Naive B cell (primary cell): ENCODE data around the gene ARHGAP19. TPM values are rescaled to one million over a fixed set of nuclear protein-coding genes. Genes with fewer than 3 reads are reported as not detected.
A peak's percentile ranks its signal among the peaks of the same experiment; 100 is the strongest.
"Not testable (repeated sequence)": the region's sequence is repeated elsewhere in the genome, so short reads cannot be mapped to it uniquely, and the experiment has no call there.

ENCODE experiments used
- ATAC-seq, 2 donors: fragments of 150-1000 bp; cut with Tn5 transposase; 2 replicates each; pipeline ENCODE4 v1.10.0; 2021; ENCODE audit warnings: low read depth in 2 of 2, mild to moderate bottlenecking in 2 of 2, moderate library complexity in 2 of 2
- DNase-seq: peaks from one replicate; pipeline ENCODE4 v3.0.0; 2022
- H3K27ac Mint-ChIP-seq, 6 donors: one replicate each; pipeline ENCODE4 v1.8.0; 2020 to 2022; ENCODE audit warnings: mild to moderate bottlenecking in 6 of 6, mixed read lengths in 6 of 6, moderate library complexity in 5 of 6, inconsistent platforms in 2 of 6
- H3K27me3 Mint-ChIP-seq, 3 donors: one replicate each; pipeline ENCODE4 v1.8.0; 2021 to 2022; ENCODE audit warnings: mixed read lengths in 3 of 3, mild to moderate bottlenecking in 1 of 3
- H3K36me3 Mint-ChIP-seq, 2 donors: one replicate each; pipeline ENCODE4 v1.8.0; 2020 to 2022; ENCODE audit warnings: mixed read lengths in 2 of 2, inconsistent platforms in 1 of 2, mild to moderate bottlenecking in 1 of 2
- H3K4me1 Mint-ChIP-seq, 3 donors: one replicate each; pipeline ENCODE4 v1.8.0; 2020 to 2022; ENCODE audit warnings: mixed read lengths in 3 of 3, inconsistent platforms in 1 of 3, mild to moderate bottlenecking in 1 of 3, moderate library complexity in 1 of 3
- H3K4me3 Mint-ChIP-seq, 8 donors: one replicate each; pipeline ENCODE4 v1.8.0; 2020 to 2022; ENCODE audit warnings: mild to moderate bottlenecking in 8 of 8, mixed read lengths in 8 of 8, moderate library complexity in 8 of 8, inconsistent platforms in 2 of 8
- H3K9me3 Mint-ChIP-seq, 7 donors: one replicate each; pipeline ENCODE4 v1.8.0; 2020 to 2022; ENCODE audit warnings: mixed read lengths in 7 of 7, mild to moderate bottlenecking in 5 of 7, inconsistent platforms in 2 of 7, moderate library complexity in 1 of 7
- polyA plus RNA-seq, 6 donors: library from polyadenylated mRNA; unstranded; fragments of 300-500 nt; fragmentation: Illumina TruSeq; gene quantifications; one replicate each; pipeline ENCODE4 v1.2.3, GENCODE V29; 2021; ENCODE audit warnings: low read depth in 6 of 6

The ARHGAP19 gene
- polyA plus RNA-seq, 6 donors from 2014 or later = 6.2 to 19.3 (median 9.4) TPM

- DNase-seq (no peak), ATAC-seq (no peak)
- H3K36me3 Mint-ChIP-seq = no peaks in the 10 kb centered on the region
- no peak overlapping the region for H3K4me3 Mint-ChIP-seq
- peak overlapping the region in 2 of 6 donors; percentile 11 to 46 for H3K27ac Mint-ChIP-seq
- H3K9me3 Mint-ChIP-seq = no peaks in the 10 kb centered on the region
- no peaks in the 10 kb centered on the region for H3K27me3 Mint-ChIP-seq
- H3K4me1 Mint-ChIP-seq = peaks cover 5 to 11% (median 6%) of the 10 kb centered on the region in 3 donors
Observed at GRCh38 chr10:97314671-97315070, 22.2 kb upstream of the ARHGAP19 start.

DNA sequence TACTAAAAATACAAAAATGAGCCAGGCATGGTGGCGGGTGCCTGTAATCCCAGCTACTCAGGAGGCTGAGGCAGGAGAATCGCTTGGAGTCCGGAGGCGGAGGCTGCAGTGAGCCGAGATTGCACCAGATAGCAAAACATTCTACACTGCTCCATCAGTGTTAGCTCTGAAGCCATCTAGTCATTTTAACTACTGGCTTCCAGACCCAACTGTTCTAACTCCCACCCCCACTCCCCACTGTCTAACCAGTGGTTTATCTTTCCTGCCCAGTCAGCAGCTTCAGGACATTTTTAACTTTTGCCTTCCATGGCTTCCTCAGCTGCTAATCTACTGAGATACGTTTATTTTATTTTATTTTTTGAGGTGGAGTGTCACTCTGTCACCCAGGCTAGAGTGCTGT lies 20.5 kb upstream of the ARHGAP19 start:
- Mint-ChIP-seq H3K27ac (no peak overlapping the region), H3K27me3 (no peaks in the 10 kb centered on the region), H3K4me1 (peaks cover 0 to 3% (median 0%) of the 10 kb centered on the region in 3 donors), H3K4me3 (no peak overlapping the region), H3K36me3 (no peaks in the 10 kb centered on the region), H3K9me3 (no peaks in the 10 kb centered on the region)
- DNase-seq (no peak), ATAC-seq (no peak)

DNA sequence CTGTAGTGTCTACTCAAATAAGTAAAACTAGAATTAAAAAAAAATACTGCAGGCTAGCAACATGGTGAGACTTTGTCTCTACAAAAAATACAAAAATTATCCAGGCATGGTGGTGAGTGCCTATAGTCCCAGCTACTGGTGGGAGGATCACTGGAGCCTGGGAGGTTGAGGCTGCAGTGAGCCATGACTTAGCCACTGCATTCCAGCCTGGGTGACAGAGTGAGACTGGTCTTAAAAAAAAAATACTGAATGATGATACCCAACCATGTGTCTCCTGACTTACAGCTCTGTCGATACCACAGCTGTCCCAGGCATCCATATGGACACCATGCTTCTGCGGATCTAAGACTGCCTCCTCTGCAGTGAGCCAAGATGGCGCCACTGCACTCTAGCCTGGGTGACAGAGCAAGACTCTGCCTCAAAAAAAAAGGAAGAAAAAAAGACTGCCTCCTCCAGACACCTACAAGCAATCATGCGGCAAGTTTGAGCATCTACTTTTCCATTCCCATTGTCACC lies 18.7 kb upstream of the ARHGAP19 start:
- Mint-ChIP-seq H3K27ac (no peak overlapping the region), H3K9me3 (no peaks in the 10 kb centered on the region), H3K27me3 (no peaks in the 10 kb centered on the region), H3K4me3 (no peak overlapping the region), H3K36me3 (no peaks in the 10 kb centered on the region), H3K4me1 (no peaks in the 10 kb centered on the region)
- no peak for ATAC-seq
- no peak for DNase-seq

DNA sequence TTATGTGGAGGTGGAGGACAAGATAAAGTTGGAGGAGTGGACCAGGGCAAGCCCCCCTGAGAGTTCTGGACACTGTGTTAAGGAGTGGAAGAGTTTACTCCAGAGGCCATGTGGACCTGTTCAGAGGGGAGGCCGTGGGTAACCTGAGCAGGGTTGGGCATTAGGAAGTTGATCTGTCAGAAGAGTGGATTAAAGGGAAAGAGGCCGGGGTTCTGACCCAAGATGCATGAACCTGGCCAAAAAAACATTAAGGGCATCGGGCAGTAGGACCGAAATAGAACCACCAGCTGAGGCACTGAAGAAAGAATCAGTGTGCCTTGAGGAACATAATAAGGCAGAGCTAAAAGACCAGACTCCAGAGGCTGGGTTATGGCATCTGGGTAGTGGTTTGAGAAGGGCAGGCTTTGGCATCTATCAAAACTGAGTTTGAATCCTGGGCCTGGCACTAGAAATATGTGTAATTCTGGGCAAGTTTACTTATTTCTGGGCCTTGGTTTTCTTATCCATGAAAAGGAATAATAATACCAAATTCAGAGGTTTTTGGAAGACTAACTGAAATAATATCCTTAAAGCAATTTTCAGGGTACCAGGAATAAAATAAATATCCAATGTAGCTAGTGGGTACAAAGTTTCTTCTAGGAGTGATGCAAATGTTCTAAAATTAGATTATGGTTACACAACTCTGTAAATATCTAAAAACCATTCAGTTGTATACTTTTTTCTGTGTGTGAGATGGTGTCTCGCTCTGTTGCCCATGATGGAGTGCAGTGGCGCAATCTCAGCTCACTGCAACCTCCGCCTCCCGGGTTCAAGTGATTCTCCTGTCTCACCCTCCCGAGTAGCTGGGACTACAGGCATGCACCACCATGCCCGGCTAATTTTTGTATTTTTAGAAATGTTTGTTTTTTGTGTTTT lies 15.7 kb upstream of the ARHGAP19 start:
- Mint-ChIP-seq H3K4me1 (no peaks in the 10 kb centered on the region), H3K9me3 (no peaks in the 10 kb centered on the region), H3K27me3 (no peaks in the 10 kb centered on the region), H3K4me3 (no peak overlapping the region), H3K36me3 (no peaks in the 10 kb centered on the region), H3K27ac (peak overlapping the region in 1 of 6 donors; percentile 39)
- ATAC-seq = no peak
- no peak for DNase-seq

GRCh38 chr10:97307441-97307840 lies 15.0 kb upstream of the ARHGAP19 start:
- H3K36me3 Mint-ChIP-seq = no peaks in the 10 kb centered on the region
- H3K4me3 Mint-ChIP-seq = no peak overlapping the region
- no peak for ATAC-seq
- no peaks in the 10 kb centered on the region for H3K4me1 Mint-ChIP-seq
- no peaks in the 10 kb centered on the region for H3K9me3 Mint-ChIP-seq
- no peaks in the 10 kb centered on the region for H3K27me3 Mint-ChIP-seq
- H3K27ac Mint-ChIP-seq = peak overlapping the region in 2 of 6 donors; percentile 2 to 78
- no peak for DNase-seq

- ATAC-seq (no peak), DNase-seq (no peak)
- Mint-ChIP-seq H3K27me3 (peaks cover 0 to 5% (median 0%) of the 10 kb centered on the region in 3 donors), H3K4me3 (no peak overlapping the region), H3K27ac (peak overlapping the region in 1 of 6 donors; percentile 59), H3K36me3 (no peaks in the 10 kb centered on the region), H3K4me1 (no peaks in the 10 kb centered on the region), H3K9me3 (no peaks in the 10 kb centered on the region)
Observed at GRCh38 chr10:97302088-97302791, 9.8 kb upstream of the ARHGAP19 start.

- no peak for DNase-seq
- Mint-ChIP-seq H3K27ac (no peak overlapping the region), H3K27me3 (peaks cover 0 to 5% (median 0%) of the 10 kb centered on the region in 3 donors), H3K9me3 (no peaks in the 10 kb centered on the region), H3K4me3 (no peak overlapping the region), H3K36me3 (no peaks in the 10 kb centered on the region), H3K4me1 (no peaks in the 10 kb centered on the region)
- ATAC-seq = no peak
Observed at GRCh38 chr10:97300980-97301379, 8.5 kb upstream of the ARHGAP19 start.

- no peak overlapping the region for H3K4me3 Mint-ChIP-seq
- no peaks in the 10 kb centered on the region for H3K4me1 Mint-ChIP-seq
- no peak for DNase-seq
- no peaks in the 10 kb centered on the region for H3K9me3 Mint-ChIP-seq
- no peak for ATAC-seq
- H3K27me3 Mint-ChIP-seq = peaks cover 0 to 11% (median 0%) of the 10 kb centered on the region in 3 donors
- H3K27ac Mint-ChIP-seq = no peak overlapping the region
- no peaks in the 10 kb centered on the region for H3K36me3 Mint-ChIP-seq
Observed at GRCh38 chr10:97298223-97298571, 5.8 kb upstream of the ARHGAP19 start.

DNA sequence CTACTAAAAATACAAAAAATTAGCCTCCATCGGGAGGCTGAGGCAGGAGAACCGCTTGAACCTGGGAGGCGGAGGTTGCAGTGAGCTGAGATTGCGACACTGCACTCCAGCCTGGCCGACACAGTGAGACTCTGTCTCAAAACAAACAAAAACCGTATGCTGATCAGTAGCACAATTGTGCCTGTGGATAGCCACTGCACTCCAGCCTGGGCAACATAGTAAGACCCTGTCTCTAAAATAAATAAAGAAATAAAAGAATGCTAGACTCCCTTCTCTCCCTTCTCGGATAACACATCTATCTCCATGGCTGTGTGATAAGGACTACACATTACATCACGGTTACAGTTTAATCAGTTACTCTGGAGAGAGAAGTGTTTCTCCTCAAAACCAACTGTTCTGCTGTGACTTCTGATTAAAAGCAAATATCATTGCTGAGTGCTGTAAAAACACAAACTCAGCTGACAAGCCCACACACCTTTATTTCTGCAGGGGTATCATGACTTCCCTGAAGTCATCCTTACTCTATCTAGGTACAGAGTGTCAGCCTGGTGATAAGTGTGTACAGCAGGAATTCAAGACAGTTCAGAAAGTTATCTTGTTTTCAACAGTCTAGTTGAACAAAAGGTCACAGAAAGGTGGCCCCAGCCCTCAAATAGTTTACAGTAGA lies 5.3 kb upstream of the ARHGAP19 start:
- Mint-ChIP-seq H3K4me1 (peaks cover 2 to 3% (median 2%) of the 10 kb centered on the region in 3 donors), H3K27me3 (peaks cover 0 to 11% (median 0%) of the 10 kb centered on the region in 3 donors), H3K27ac (no peak overlapping the region), H3K9me3 (no peaks in the 10 kb centered on the region), H3K4me3 (no peak overlapping the region), H3K36me3 (no peaks in the 10 kb centered on the region)
- no peak for ATAC-seq
- DNase-seq = no peak

DNA sequence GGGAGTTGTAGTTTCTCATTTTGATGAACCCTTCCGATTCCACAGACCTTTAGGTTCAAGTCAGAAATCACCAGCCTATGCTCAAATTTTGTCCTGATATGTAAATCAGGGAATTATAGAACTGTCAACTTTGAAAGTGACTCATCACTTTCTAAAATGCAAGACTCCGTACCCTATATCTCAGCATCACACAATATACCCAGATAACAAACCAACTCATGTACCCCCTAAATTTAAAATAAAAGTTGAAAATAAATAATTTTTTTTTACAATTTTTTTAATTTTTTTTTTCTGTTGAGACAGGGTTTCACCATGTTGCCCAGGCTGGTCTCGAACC lies 393 bp upstream of the ARHGAP19 start:
- H3K4me3 Mint-ChIP-seq = peak overlapping the region; percentile 88 to 99 (median 92)
- no peaks in the 10 kb centered on the region for H3K36me3 Mint-ChIP-seq
- peak overlapping the region in 4 of 6 donors; percentile 78 to 93 (median 86) for H3K27ac Mint-ChIP-seq
- no peak for ATAC-seq
- H3K4me1 Mint-ChIP-seq = peaks cover 12 to 27% (median 26%) of the 10 kb centered on the region in 3 donors
- H3K9me3 Mint-ChIP-seq = no peaks in the 10 kb centered on the region
- peaks cover 0 to 9% (median 0%) of the 10 kb centered on the region in 3 donors for H3K27me3 Mint-ChIP-seq
- no peak for DNase-seq

DNA sequence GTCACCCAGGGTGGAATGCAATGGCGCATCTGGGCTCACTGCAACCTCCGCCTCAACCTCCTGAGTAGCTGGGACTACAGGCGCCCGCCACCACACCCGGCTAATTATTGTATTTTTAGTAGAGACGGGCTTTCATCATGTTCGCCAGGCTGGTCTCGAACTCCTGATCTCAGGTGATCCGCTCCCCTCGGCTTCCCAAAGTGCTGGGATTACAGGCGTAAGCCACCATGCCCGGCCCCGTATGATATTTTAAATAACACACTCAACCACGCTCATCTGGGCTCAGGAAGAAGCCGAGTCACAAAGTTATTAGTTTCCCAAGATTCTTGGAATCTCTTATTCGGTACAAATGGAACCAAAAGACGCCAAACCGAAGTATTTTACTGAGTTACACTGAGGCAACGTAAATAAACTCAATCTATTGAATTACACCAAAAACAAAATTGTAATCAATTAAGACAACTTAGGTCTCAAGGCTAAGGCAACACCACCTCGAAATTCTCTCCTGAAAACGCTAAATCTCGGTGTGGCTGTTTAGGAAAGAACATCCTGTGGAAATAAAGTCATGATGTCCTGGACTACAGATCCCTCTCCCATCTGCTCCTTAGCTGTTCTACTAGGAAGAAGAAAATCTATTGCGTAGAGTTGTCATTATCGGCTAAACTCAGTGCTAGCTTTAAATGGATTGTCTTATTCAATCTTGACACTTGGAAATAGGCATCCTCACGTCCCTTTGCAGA lies 910 bp downstream of the ARHGAP19 start:
- Mint-ChIP-seq H3K4me1 (peaks cover 12 to 30% (median 27%) of the 10 kb centered on the region in 3 donors), H3K36me3 (no peaks in the 10 kb centered on the region), H3K9me3 (no peaks in the 10 kb centered on the region), H3K27me3 (peaks cover 0 to 7% (median 0%) of the 10 kb centered on the region in 3 donors), H3K4me3 (peak overlapping the region; percentile 88 to 99 (median 92)), H3K27ac (peak overlapping the region in 5 of 6 donors; percentile 18 to 93 (median 83))
- no peak for ATAC-seq
- DNase-seq = no peak

DNA sequence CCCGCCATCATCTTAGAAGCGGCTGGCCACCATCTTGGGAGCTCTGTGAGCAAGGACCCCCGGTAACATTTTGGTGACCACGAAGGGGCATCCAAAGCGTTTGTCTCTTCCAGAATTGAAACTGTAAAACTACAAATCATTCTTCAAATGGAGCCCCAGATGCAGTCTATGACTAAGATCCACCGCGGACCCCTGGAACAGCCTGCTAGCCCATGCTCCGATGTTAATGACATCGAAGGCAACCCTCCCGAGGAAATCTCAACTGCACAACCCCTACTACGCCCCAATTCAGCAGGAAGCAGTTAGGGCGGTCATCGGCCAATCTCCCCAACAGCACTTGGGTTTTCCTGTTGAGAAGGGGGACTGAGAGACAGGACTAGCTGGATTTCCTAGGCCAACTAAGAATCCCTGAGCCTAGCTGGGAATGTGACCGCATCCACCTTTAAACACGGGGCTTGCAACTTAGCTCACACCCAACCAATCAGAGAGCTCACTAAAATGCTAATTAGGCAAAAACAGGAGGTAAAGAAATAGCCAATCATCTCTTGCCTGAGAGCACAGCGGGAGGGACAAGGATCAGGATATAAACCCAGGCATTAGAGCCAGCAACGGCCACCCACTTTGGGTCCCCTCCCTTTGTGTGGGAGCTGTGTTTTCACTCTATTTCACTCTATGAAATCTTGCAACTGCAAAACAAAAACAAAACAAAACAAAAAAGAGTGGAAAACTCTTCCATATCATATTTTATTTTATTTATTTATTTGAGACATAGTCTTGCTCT lies 1.7 kb downstream of the ARHGAP19 start:
- not testable (repeated sequence) for DNase-seq
- peak overlapping the region in 6 of 8 donors; percentile 9 to 99 (median 65) for H3K4me3 Mint-ChIP-seq

More for the DNA sequence above, 1.7 kb downstream of the ARHGAP19 start:
- H3K4me1 Mint-ChIP-seq = peaks cover 12 to 32% (median 31%) of the 10 kb centered on the region in 3 donors
- H3K36me3 Mint-ChIP-seq, H3K27me3 Mint-ChIP-seq, ATAC-seq, H3K9me3 Mint-ChIP-seq: not testable (repeated sequence)
- peak overlapping the region in 1 of 6 donors; percentile 65 for H3K27ac Mint-ChIP-seq
